ENCODE results near the gene GFOD2.

Gene GFOD2

DNA sequence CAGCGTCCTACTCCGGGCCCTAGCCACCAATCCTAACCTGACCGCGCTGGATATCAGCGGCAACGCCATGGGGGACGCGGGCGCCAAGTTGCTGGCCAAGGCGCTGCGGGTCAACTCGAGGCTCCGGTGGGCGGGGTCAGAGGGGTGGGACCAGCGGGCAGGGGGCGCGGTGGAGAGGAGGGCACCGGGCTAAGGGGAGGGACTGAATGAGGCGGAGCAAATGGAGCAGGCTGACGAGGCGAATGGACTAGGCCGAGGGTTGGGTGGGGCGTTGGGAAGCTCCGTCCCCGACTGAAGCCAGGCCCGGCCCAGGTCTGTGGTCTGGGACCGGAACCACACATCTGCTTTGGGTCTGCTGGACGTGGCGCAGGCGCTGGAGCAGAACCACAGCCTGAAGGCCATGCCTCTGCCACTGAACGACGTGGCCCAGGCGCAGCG lies 69.6 kb downstream of the GFOD2 start:
- TF ChIP-seq, protein P1, sequence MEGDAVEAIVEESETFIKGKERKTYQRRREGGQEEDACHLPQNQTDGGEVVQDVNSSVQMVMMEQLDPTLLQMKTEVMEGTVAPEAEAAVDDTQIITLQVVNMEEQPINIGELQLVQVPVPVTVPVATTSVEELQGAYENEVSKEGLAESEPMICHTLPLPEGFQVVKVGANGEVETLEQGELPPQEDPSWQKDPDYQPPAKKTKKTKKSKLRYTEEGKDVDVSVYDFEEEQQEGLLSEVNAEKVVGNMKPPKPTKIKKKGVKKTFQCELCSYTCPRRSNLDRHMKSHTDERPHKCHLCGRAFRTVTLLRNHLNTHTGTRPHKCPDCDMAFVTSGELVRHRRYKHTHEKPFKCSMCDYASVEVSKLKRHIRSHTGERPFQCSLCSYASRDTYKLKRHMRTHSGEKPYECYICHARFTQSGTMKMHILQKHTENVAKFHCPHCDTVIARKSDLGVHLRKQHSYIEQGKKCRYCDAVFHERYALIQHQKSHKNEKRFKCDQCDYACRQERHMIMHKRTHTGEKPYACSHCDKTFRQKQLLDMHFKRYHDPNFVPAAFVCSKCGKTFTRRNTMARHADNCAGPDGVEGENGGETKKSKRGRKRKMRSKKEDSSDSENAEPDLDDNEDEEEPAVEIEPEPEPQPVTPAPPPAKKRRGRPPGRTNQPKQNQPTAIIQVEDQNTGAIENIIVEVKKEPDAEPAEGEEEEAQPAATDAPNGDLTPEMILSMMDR (IDR thresholded peaks at IDR 0.05; ENCODE audit: insufficient read depth, low read length, poor library complexity, severe bottlenecking), result no peak
- H3K4me3 ChIP-seq (replicated peaks; ENCODE audit: low read depth, low read length), result no peak overlapping the region
- H3K36me3 ChIP-seq (ENCODE audit: control insufficient read depth, insufficient read depth, low read length), result peaks cover 47% of the 10 kb centered on the region
- H3K27me3 ChIP-seq (replicated peaks; ENCODE audit: control insufficient read depth, insufficient read depth, low read length), result no peaks in the 10 kb centered on the region
- no peak for DNase-seq (ENCODE audit: extremely low read depth, insufficient read length)

DNA sequence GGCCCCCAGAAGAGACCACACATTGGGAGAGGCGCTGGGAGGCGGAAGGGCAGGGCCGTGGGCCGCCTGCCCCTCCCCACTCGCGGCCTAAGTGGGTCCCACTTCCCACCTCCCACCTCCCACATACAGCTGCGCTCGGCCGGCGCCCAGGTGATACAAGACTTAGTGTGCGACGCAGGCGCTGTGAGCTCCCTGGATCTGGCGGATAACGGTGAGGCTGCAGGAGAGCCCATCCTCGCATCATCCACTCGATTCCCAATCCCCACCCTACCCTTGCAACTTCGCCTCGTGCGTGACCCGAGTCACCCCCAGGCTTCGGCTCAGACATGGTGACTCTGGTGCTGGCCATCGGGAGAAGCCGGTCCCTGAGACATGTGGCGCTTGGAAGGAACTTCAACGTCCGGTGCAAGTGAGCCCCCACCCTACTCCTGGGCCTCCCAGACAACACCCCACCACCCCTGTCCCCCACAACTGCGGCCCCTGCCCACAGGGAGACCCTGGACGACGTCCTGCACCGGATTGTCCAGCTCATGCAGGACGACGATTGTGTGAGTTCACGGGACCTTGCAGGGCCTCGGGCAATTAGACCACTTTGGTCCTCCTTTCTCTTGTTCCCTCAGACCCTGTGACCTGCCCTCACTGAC lies 70.2 kb downstream of the GFOD2 start:
- Histone ChIP-seq H3K27me3 (replicated peaks; ENCODE audit: control insufficient read depth, insufficient read depth, low read length) (no peaks in the 10 kb centered on the region), H3K4me3 (replicated peaks; ENCODE audit: low read depth, low read length) (no peak overlapping the region), H3K36me3 (ENCODE audit: control insufficient read depth, insufficient read depth, low read length) (peaks cover 42% of the 10 kb centered on the region)
- no peak for DNase-seq (ENCODE audit: extremely low read depth, insufficient read length)
- TF ChIP-seq, protein P1 (IDR thresholded peaks at IDR 0.05; ENCODE audit: insufficient read depth, low read length, poor library complexity, severe bottlenecking), result no peak

DNA sequence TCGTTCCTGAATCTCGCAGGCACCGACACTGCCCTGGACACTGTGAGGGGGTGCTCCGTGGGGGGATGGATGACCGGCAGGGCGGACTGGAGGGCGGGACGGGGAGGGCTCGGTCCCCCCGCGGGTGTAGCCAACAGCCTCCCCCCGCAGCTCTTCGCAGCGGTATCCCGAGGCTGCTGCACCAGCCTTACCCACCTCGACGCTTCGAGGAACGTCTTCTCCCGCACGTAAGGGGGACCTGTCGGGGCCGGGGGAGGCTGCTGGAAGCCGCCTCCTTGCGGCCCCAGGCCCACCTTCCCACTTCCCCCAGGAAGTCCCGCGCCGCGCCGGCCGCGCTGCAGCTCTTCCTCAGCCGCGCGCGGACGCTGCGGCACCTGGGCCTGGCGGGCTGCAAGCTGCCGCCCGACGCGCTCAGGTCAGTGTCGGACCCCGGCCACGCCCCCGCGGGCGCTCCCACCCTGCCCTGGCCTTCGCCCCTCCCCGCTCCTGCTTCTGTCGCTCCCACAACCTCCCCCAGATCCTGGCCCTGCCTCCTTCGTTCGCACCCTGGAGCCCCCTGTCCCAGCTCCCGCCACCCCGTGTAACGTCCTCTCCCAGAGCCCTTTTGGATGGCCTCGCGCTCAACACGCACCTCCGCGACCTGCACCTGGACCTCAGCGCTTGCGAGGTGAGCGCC lies 70.9 kb downstream of the GFOD2 start:
- Histone ChIP-seq H3K27me3 (replicated peaks; ENCODE audit: control insufficient read depth, insufficient read depth, low read length) (no peaks in the 10 kb centered on the region), H3K4me3 (replicated peaks; ENCODE audit: low read depth, low read length) (no peak overlapping the region), H3K36me3 (ENCODE audit: control insufficient read depth, insufficient read depth, low read length) (peaks cover 42% of the 10 kb centered on the region)
- TF ChIP-seq, protein P1 (IDR thresholded peaks at IDR 0.05; ENCODE audit: insufficient read depth, low read length, poor library complexity, severe bottlenecking), result no peak
- no peak for DNase-seq (ENCODE audit: extremely low read depth, insufficient read length)

DNA sequence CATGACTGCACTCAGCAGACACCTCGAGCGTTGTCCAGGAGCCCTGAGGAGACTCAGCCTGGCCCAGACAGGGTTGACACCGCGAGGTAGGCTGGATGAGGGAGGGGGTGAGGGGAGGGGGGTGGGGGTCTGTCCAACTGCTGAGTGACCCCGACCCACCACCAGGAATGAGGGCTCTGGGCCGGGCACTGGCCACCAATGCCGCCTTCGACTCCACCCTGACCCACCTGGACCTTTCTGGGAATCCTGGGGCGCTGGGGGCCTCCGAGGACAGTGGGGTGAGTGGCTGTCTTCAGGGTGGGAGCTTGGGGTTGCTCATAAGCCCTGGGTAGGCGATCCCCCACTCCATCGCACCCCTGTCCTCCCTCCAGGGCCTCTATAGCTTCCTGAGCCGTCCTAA lies 71.4 kb downstream of the GFOD2 start:
- no peak for DNase-seq (ENCODE audit: extremely low read depth, insufficient read length)
- no peak overlapping the region for H3K4me3 ChIP-seq (replicated peaks; ENCODE audit: low read depth, low read length)
- TF ChIP-seq, protein P1 (IDR thresholded peaks at IDR 0.05; ENCODE audit: insufficient read depth, low read length, poor library complexity, severe bottlenecking), result no peak
- H3K36me3 ChIP-seq (ENCODE audit: control insufficient read depth, insufficient read depth, low read length), result peaks cover 42% of the 10 kb centered on the region
- H3K27me3 ChIP-seq (replicated peaks; ENCODE audit: control insufficient read depth, insufficient read depth, low read length), result no peaks in the 10 kb centered on the region

DNA sequence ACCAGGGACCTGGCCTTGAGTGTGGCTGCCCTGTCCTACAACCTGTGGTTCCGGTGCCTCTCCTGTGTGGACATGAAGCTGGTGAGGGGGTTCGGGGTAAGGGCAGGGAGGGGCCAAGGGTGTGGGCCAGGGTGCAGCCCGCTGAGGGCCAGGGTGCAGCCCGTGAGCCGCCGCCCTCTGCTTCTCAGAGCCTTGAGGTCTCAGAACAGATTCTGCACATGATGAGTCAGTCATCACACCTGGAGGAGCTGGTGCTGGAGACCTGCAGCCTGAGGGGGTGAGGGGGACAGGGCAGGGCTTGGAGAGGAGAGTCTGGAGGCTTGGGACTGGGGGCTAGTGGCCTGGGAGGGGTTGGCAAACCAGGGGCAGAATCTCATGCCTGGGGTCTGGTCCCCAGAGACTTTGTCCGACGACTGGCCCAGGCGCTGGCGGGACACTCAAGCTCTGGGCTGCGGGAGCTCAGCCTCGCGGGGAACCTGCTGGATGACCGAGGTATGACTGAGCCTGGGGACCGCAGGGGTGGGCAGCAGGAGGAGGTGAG lies 71.9 kb downstream of the GFOD2 start:
- TF ChIP-seq, protein P1 (IDR thresholded peaks at IDR 0.05; ENCODE audit: insufficient read depth, low read length, poor library complexity, severe bottlenecking), result no peak
- H3K36me3 ChIP-seq (ENCODE audit: control insufficient read depth, insufficient read depth, low read length), result peaks cover 39% of the 10 kb centered on the region
- H3K27me3 ChIP-seq (replicated peaks; ENCODE audit: control insufficient read depth, insufficient read depth, low read length), result no peaks in the 10 kb centered on the region
- H3K4me3 ChIP-seq (replicated peaks; ENCODE audit: low read depth, low read length), result no peak overlapping the region
- no peak for DNase-seq (ENCODE audit: extremely low read depth, insufficient read length)

Measured in GM06990 (cell line).